Esophagus squamous epithelium (tissue), 4 donors: ENCODE measurements around the gene COG4.

Experiments used
- CTCF ChIP-seq, 6 experiments: fragments of 450-650 bp in 4 of 6; fragments of 200-600 bp in 2 of 6; sonication (generic) in 2 of 6; IDR thresholded peaks; one replicate each; pipeline ENCODE4 v1.5.1; 2016 to 2019; ENCODE audit warnings: antibody characterized with exemption in 6 of 6, mild to moderate bottlenecking in 4 of 6, moderate library complexity in 4 of 6
- POLR2A ChIP-seq, 4 donors: fragments of 450-650 bp; IDR thresholded peaks; one replicate each; pipeline ENCODE4 v1.6.1; 2017; ENCODE audit warnings: antibody characterized with exemption in 4 of 4, mild to moderate bottlenecking in 4 of 4, moderate library complexity in 3 of 4

DNA sequence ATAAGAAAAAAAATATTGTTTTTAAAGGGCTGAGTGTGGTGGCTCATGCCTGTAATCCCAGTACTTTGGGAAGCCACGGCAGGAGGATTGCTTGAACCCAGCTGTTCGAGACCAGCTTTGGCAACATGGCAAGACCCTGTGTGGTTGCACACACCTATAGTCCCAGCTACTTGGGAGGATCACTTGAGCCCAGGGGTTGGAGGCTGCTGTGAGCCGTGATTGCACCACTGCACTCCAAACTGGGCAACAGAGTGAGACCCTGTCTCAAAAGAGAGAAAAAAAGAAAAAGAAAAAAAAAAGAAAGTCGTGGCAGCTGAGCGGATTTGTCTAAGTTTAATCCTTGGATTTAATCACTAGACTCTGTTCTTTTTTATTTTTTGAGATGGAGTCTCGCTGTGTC is 75.3 kb downstream of the COG4 start:
- no peak for TF ChIP-seq POLR2A (IDR thresholded peaks at IDR 0.05)
- no peak for TF ChIP-seq CTCF (IDR thresholded peaks at IDR 0.05)
